Thoracic aorta (tissue), 2 donors: Measurements from ENCODE around the gene TENM4. TPM values are rescaled to one million over a fixed set of nuclear protein-coding genes. Genes with fewer than 3 reads are reported as not detected.

Source experiments
- ATAC-seq: fragments of 150-250 bp; one replicate; pipeline ENCODE4 v1.8.0; 2017; ENCODE audit warnings: low read depth; ENCODE audit not compliant: insufficient number of reproducible peaks, low FRiP score
- DNase-seq: peaks from one replicate; pipeline ENCODE4 v3.0.0-alpha.2; 2020; ENCODE audit warnings: low spot score
- H3K27ac ChIP-seq, 2 donors: fragments of 200-600 bp; sonication (generic); 1 replicate in 1 of 2; 2 replicates in 1 of 2; pipeline ENCODE4 v1.5.1; 2016; ENCODE audit warnings: mild to moderate bottlenecking in 2 of 2, moderate library complexity in 2 of 2
- H3K27me3 ChIP-seq: fragments of 200-600 bp; sonication (generic); replicated peaks from 2 replicates; pipeline ENCODE4 v1.6.0; 2016; ENCODE audit warnings: mild to moderate bottlenecking; ENCODE audit not compliant: insufficient read depth
- H3K36me3 ChIP-seq: fragments of 200-600 bp; sonication (generic); one replicate; pipeline ENCODE4 v1.5.1; 2016
- H3K4me1 ChIP-seq, 2 donors: fragments of 200-600 bp; sonication (generic); 1 replicate in 1 of 2; 2 replicates in 1 of 2; pipeline versions ENCODE4 v1.5.1 to v1.6.0; 2016; ENCODE audit warnings: low read depth in 2 of 2, mild to moderate bottlenecking in 1 of 2; ENCODE audit not compliant: control insufficient read depth in 1 of 2
- H3K4me3 ChIP-seq: fragments of 200-600 bp; sonication (generic); 2 replicates; pipeline ENCODE4 v1.5.1; 2016; ENCODE audit warnings: mild to moderate bottlenecking
- H3K9me3 ChIP-seq: fragments of 200-600 bp; sonication (generic); 2 replicates; pipeline ENCODE4 v1.5.1; 2016
- total RNA-seq, 2 donors: library from RNA; depleted of rRNA; stranded (reverse); fragments of >200 nt; gene quantifications; one replicate each; pipeline versions ENCODE4 v1.1.0 to v1.2.3, GENCODE V29; 2016
- TF ChIP-seq, protein P1 (sequence below): fragments of 200-600 bp; sonication (generic); IDR thresholded peaks from one replicate; pipeline ENCODE4 v1.5.1; 2019; ENCODE audit warnings: antibody characterized with exemption

TENM4 gene
- total RNA-seq, 2 donors from 2014 or later: 6.1 to 13.3 TPM

DNA sequence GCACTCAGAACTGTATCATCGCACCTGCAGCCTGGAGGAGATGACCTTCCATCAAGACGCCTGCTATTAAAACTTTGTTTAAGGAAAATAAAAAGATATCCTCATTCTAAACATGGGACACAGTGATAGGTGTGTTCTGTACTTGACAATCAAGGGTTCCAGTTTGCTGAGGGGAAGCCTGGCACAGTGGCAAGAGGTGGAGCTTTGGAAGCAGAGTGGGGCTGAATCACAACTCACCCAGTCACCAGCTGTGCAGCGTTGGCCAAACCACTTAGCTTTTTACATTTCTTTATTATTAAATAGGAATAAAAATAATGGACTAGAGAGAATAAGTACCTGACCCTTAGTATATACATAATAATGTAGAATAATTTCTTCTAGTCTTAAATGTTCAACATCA, 220.7 kb downstream of the TENM4 start:
- no peaks in the 10 kb centered on the region for H3K4me1 ChIP-seq
- H3K27ac ChIP-seq: no peak overlapping the region
- TF ChIP-seq, protein P1, sequence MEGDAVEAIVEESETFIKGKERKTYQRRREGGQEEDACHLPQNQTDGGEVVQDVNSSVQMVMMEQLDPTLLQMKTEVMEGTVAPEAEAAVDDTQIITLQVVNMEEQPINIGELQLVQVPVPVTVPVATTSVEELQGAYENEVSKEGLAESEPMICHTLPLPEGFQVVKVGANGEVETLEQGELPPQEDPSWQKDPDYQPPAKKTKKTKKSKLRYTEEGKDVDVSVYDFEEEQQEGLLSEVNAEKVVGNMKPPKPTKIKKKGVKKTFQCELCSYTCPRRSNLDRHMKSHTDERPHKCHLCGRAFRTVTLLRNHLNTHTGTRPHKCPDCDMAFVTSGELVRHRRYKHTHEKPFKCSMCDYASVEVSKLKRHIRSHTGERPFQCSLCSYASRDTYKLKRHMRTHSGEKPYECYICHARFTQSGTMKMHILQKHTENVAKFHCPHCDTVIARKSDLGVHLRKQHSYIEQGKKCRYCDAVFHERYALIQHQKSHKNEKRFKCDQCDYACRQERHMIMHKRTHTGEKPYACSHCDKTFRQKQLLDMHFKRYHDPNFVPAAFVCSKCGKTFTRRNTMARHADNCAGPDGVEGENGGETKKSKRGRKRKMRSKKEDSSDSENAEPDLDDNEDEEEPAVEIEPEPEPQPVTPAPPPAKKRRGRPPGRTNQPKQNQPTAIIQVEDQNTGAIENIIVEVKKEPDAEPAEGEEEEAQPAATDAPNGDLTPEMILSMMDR: no peak
- H3K36me3 ChIP-seq: no peaks in the 10 kb centered on the region
- no peak for ATAC-seq
- no peaks in the 10 kb centered on the region for H3K27me3 ChIP-seq
- H3K9me3 ChIP-seq: no peaks in the 10 kb centered on the region
- no peak for DNase-seq
- H3K4me3 ChIP-seq: no peak overlapping the region

DNA sequence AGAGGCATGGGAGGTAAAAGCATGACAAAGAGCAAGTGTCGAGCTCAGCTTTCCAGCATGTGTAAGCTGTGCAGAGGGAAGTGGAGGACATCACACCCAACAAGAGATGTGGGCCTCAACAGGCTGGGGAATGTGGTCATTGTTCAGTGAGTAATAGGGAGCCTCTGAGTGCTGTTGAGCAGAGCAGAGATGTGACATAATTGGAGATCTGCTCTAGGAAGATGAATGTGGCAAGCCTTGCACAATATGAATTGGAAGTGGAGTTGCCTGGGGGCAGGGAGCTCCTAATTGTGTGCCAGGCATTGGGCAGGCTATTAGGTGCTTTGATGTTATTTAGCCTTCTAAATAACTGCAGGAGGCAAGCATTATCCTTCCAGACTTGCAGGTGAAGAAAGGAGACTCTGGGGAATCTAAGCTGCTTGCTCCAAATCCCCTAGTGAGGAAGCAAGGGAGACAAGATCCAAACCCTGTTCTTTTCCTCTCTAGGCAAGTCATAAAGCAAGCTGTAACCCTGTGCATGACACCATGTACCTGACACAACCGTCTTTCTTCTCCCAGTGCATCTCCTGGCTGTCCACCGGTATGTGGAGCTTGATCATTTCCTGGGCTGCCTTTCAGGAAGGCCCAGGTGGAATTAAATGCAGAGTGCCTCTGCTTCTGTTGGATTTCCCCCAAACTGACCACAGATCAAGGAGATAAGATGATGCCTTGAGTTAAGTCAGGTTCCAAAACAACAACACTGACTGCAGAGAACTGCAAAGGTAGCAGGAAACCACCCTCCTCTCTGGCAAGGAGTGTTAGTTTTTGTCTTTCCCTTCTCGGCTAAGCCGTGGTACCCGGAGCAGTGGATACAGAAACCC, 221.4 kb downstream of the TENM4 start:
- ATAC-seq (no peak), DNase-seq (no peak)
- Histone ChIP-seq H3K27ac (no peak overlapping the region), H3K27me3 (no peaks in the 10 kb centered on the region), H3K4me1 (no peaks in the 10 kb centered on the region), H3K9me3 (no peaks in the 10 kb centered on the region), H3K36me3 (no peaks in the 10 kb centered on the region), H3K4me3 (no peak overlapping the region)
- TF ChIP-seq, protein P1: no peak

DNA sequence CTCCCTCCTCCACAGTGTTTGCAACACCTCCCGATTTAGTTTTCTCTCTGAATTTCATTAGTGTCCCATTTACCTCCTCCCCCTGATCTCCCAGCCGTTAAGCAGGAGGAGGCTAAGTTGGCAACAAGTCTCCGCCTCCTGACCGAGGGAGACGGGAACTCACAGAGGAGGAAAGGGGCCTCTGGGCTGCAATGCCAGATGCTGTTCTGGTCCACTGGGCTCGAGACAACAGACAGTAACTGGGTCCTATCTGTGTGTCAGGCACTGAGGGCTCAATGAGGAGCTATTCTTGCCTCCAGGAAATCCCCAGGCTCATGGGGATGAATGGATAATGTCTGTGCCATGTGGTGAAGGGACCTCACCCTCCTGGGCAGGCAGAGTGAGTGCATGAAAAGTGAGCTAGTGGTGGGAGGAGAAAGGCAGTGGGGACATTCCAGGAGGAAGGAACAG, 228.1 kb downstream of the TENM4 start:
- Histone ChIP-seq H3K27me3 (no peaks in the 10 kb centered on the region), H3K27ac (no peak overlapping the region), H3K36me3 (no peaks in the 10 kb centered on the region), H3K4me3 (no peak overlapping the region), H3K4me1 (no peaks in the 10 kb centered on the region), H3K9me3 (no peaks in the 10 kb centered on the region)
- DNase-seq (no peak), ATAC-seq (no peak)
- TF ChIP-seq, protein P1: no peak

DNA sequence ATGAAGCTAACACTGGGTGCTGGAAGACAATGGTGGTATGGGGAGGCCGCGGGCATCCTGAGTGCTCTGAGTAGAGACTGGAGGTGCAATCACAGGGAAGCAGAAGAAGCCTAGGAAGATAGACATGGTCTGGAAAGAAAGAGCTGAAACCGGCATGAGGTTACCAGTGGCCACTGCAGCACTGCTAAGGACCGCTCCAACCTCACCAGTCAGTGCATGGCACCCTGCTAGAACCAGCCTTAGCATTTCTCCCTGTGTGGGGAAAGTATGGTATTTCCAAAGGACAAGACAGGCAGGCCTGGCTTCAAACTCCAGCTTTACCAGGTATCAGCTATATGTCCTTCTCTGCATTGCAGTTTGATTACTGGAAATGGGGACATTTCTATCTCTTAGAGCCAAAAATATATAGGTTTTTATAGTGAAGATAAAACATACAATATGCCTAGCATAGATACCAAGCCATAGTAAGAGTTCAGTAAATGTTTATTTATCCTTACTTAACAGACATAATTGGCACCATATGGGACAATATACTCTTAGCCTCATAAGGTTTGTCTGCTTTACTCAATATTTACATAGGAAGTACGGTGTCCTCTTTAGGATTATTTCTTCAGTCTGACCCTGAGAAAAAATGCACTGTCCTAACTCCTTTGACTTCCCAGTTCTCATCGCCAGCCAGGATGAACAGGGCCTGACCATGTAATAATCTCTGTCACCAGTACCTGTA, 231.1 kb downstream of the TENM4 start:
- ATAC-seq: no peak
- Histone ChIP-seq H3K27me3 (no peaks in the 10 kb centered on the region), H3K4me1 (no peaks in the 10 kb centered on the region), H3K4me3 (no peak overlapping the region), H3K36me3 (no peaks in the 10 kb centered on the region), H3K27ac (no peak overlapping the region), H3K9me3 (no peaks in the 10 kb centered on the region)
- TF ChIP-seq, protein P1: no peak
- DNase-seq: no peak

DNA sequence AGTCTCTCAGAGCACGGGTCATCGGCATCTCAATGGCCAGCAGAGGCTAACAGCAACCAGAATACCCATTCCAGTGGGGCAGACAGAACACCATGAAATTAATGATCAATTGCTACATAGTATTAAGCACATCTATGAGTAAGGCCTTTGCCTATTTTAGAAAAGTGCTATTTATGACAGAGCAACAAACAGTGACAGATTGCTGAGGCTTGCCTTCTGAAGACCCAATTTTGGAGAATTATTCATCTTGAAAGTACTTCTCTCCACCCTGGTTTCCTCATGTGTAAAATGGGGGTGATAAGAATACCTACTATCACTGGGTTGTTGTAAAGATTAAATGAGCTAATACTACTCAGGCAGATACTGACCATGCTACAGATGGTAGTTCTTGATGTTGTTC, 232.7 kb downstream of the TENM4 start:
- no peak overlapping the region for H3K27ac ChIP-seq
- H3K9me3 ChIP-seq: no peaks in the 10 kb centered on the region
- TF ChIP-seq, protein P1: no peak
- H3K27me3 ChIP-seq: no peaks in the 10 kb centered on the region
- no peak overlapping the region for H3K4me3 ChIP-seq
- DNase-seq (no peak), ATAC-seq (no peak)
- no peaks in the 10 kb centered on the region for H3K4me1 ChIP-seq
- H3K36me3 ChIP-seq: no peaks in the 10 kb centered on the region
